Superior temporal gyrus (tissue), 1 donor: ENCODE data around the gene SH3TC1.

Experiments used
- DNase-seq: peaks from one replicate; pipeline ENCODE4 v3.0.0-alpha.2; 2016; ENCODE audit errors: extremely low spot score

Gene SH3TC1

DNA sequence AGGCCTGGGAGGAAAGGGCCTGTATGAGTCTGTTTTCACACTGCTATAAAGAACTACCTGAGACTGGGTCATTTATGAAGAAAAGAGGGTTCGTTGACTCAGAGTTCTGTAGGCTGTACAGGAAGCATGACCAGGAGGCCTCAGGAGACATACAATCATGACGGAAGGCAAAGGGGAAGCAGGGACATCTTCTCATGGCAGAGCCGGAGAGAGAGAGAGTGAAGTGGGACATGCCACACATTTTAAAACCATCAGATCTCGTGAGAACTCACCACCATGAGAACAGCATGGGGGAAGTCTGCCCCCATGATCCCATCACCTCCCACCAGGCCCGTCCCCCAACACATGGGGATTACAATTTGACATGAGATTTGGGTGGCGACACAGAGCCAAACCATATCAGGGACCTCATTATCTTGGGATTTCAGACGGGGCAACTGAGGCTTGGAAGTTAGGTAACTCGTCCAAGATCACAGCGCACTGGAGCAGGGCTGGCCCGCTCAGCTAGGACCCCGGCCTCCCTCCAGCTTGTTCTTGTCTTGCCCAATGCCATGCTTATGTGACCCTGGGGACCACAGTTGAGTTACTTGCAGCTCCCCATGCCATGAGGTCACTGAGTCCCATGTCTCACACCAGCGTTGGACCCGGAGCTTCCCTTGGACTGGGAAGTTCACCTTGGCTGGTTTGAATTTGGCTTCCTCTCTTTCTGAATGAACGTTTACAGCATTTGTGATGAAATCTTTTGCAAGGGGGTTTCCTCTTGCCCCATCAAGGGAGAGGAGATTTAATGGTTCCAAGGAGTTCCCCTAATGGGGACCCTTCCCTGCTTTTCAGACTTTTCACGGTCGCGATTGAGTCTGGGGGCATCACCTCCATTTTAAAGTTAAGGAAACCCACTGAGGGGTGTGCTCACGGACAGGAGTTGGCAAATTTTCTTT is 88.5 kb downstream of the SH3TC1 start:
- no peak for DNase-seq

- DNase-seq: no peak
These were observed 90.2 kb downstream of the SH3TC1 start for GRCh38 chr4:8289151-8289750.

DNA sequence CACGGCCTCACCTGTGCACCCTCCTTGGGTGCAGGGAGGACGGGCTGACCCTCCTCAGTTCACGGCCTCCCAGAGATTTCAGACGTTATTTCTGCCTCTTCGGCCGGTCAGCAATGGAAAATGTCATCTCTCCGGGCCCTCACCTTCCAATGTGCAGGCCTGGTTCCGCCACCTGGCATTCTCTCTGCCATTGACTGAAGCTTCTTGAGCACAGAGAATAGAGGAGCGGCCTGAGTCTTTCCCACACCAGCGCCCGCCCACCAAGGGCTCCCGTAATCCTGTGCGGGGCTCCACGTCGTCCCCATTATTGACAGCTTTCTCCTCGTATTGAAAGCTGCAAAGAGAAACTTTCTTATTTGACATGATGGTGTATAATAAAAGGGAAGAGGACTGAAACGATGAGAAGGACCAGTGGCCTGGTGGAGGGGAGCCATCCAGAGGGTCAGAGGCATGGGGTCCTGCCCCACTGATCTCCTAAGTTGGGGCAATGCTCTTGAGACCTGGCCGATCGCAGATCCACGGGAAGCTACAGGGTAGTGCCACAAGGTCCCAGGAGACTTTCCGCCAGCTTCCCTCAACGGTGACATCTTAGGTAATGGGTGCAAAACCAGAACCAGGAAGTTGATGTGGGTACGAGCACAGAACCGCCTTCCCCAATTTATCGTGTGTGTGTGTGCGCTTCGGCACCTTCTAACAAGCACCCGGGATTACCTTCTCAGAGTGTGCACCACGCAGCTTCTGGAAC is 91.0 kb downstream of the SH3TC1 start:
- DNase-seq: no peak

- no peak for DNase-seq
These were observed 91.5 kb downstream of the SH3TC1 start for GRCh38 chr4:8290701-8290970.
